ENCODE measurements around the gene DNAL1.

DNA sequence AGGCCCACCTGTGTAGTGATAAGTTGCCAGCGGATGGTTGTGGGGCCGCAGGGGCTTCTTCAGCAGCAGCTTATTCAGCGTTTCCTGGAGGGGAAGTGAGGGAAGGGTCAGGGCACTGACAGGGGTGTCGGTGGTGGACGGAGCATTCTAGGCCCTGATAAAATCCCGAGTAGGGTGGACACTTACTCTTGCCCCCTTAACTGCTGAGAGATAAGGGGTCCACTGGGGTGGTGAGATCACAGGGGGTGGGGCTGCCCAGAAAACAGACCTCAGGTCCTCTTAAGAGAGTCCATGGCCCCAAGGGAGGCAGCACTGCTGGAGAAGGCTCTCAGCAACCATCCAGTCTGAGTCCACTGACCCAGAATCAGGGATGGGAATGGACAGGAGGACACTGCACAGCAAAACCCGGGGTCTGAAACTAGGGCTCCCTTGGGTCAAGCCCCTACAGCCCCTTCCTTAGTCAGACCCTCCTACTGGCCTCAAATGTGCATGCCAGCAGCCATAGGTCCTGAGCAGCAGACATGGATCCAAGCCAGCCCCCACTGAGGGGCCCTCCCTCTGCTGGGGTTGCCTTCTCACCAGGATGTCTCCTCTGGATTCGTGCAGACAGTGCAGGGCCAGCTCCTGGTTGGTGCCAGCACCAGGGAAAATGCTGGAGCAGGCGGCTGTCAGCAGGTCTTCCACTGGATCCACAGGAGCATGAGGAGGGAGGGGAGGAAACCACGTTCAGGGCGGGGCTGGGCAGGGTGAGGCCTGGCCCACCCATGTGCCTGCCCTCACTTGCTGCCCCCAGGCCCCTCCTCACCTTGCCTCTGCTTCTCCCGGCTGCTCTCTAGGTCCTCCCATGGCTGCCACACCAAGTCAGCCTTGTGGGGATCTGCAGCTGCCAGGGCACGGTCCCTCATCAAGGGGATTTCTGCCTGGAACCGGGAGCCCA is 81.5 kb downstream of the DNAL1 start:
- TF ChIP-seq, protein P1, sequence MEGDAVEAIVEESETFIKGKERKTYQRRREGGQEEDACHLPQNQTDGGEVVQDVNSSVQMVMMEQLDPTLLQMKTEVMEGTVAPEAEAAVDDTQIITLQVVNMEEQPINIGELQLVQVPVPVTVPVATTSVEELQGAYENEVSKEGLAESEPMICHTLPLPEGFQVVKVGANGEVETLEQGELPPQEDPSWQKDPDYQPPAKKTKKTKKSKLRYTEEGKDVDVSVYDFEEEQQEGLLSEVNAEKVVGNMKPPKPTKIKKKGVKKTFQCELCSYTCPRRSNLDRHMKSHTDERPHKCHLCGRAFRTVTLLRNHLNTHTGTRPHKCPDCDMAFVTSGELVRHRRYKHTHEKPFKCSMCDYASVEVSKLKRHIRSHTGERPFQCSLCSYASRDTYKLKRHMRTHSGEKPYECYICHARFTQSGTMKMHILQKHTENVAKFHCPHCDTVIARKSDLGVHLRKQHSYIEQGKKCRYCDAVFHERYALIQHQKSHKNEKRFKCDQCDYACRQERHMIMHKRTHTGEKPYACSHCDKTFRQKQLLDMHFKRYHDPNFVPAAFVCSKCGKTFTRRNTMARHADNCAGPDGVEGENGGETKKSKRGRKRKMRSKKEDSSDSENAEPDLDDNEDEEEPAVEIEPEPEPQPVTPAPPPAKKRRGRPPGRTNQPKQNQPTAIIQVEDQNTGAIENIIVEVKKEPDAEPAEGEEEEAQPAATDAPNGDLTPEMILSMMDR (IDR thresholded peaks at IDR 0.05): no peak
- TF ChIP-seq, protein P2, sequence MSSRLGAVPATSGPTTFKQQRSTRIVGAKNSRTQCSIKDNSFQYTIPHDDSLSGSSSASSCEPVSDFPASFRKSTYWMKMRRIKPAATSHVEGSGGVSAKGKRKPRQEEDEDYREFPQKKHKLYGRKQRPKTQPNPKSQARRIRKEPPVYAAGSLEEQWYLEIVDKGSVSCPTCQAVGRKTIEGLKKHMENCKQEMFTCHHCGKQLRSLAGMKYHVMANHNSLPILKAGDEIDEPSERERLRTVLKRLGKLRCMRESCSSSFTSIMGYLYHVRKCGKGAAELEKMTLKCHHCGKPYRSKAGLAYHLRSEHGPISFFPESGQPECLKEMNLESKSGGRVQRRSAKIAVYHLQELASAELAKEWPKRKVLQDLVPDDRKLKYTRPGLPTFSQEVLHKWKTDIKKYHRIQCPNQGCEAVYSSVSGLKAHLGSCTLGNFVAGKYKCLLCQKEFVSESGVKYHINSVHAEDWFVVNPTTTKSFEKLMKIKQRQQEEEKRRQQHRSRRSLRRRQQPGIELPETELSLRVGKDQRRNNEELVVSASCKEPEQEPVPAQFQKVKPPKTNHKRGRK (CRISPR knock-in tag; IDR thresholded peaks at IDR 0.05; ENCODE audit: borderline replicate concordance): no peak
- TF ChIP-seq TEAD4 (CRISPR knock-in tag; IDR thresholded peaks at IDR 0.05) (no peak), E2F1 (CRISPR knock-in tag; IDR thresholded peaks at IDR 0.05) (no peak), FOXK1 (CRISPR knock-in tag; IDR thresholded peaks at IDR 0.05) (no peak), ETV6 (CRISPR knock-in tag; IDR thresholded peaks at IDR 0.05) (no peak)
